Measurements from ENCODE around the gene STMP1. TPM values are rescaled to one million over a fixed set of nuclear protein-coding genes. Genes with fewer than 3 reads are reported as not detected.

STMP1 gene
- total RNA-seq, 1 donor from 2014 or later, result 54.6 TPM

DNA sequence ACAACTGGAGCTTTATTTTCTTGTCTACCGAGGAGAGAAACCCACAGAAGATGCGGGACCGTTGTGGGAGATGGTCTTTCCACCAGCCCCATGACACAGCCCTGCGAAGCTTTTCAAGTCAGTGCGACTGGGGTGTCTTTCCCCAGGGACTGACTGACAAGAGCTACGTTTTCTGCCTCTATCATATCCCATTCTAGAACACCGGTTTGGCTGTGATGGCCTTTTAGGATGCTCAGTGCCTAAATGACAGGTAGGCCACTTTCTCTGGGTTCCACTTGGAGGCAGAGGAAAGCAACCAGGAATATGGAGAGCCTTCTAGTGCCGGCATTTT lies 48.8 kb downstream of the STMP1 start:
- Mint-ChIP-seq H3K27me3 (ENCODE audit: unreplicated experiment) (peaks cover 2% of the 10 kb centered on the region), H3K36me3 (ENCODE audit: unreplicated experiment) (no peaks in the 10 kb centered on the region)

DNA sequence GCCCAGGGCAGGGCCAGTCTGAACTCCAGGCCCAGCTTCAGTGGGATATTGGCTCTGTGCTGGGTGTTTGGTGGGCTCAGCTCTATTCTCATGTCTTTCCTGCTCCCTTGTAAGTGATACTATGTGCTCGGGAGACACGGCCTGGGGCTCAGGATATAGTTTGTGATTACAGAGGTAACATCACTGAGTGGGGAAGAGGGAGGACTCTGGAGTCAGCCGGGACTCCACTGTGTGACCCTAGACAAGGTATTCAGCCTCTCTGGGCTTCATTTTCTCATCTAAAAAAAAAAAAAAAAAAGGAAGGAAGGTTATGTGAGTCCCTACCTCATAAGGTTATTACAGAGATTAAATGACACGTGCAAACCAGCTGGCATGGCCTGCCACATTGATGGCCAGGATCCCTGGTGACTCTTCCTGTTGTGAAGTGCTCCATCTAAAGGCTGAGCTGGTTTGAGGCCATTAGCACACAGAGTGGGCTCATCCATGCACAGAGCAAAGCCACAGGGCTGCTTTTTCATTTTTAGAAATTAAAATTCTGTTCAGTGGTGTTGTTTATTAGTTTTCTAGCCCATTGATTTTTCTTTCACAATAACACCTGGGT lies 50.0 kb downstream of the STMP1 start:
- Mint-ChIP-seq H3K4me3 (ENCODE audit: unreplicated experiment) (no peak overlapping the region), H3K36me3 (ENCODE audit: unreplicated experiment) (no peaks in the 10 kb centered on the region), H3K27me3 (ENCODE audit: unreplicated experiment) (peaks cover 2% of the 10 kb centered on the region), H3K9me3 (ENCODE audit: unreplicated experiment) (peaks cover 4% of the 10 kb centered on the region), H3K27ac (ENCODE audit: unreplicated experiment) (no peak overlapping the region), H3K4me1 (ENCODE audit: low read depth, unreplicated experiment) (peaks cover 13% of the 10 kb centered on the region)
- TF ChIP-seq, protein P1, sequence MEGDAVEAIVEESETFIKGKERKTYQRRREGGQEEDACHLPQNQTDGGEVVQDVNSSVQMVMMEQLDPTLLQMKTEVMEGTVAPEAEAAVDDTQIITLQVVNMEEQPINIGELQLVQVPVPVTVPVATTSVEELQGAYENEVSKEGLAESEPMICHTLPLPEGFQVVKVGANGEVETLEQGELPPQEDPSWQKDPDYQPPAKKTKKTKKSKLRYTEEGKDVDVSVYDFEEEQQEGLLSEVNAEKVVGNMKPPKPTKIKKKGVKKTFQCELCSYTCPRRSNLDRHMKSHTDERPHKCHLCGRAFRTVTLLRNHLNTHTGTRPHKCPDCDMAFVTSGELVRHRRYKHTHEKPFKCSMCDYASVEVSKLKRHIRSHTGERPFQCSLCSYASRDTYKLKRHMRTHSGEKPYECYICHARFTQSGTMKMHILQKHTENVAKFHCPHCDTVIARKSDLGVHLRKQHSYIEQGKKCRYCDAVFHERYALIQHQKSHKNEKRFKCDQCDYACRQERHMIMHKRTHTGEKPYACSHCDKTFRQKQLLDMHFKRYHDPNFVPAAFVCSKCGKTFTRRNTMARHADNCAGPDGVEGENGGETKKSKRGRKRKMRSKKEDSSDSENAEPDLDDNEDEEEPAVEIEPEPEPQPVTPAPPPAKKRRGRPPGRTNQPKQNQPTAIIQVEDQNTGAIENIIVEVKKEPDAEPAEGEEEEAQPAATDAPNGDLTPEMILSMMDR (IDR thresholded peaks at IDR 0.05; ENCODE audit: partially characterized antibody, unreplicated experiment), result no peak
- no peak for DNase-seq

More for the DNA sequence above, 48.8 kb downstream of the STMP1 start:
- Mint-ChIP-seq H3K4me3 (ENCODE audit: unreplicated experiment) (no peak overlapping the region), H3K27ac (ENCODE audit: unreplicated experiment) (no peak overlapping the region), H3K4me1 (ENCODE audit: low read depth, unreplicated experiment) (peaks cover 9% of the 10 kb centered on the region), H3K9me3 (ENCODE audit: unreplicated experiment) (peaks cover 4% of the 10 kb centered on the region)
- no peak for DNase-seq
- TF ChIP-seq, protein P1 (IDR thresholded peaks at IDR 0.05; ENCODE audit: partially characterized antibody, unreplicated experiment), result peak; percentile 47

DNA sequence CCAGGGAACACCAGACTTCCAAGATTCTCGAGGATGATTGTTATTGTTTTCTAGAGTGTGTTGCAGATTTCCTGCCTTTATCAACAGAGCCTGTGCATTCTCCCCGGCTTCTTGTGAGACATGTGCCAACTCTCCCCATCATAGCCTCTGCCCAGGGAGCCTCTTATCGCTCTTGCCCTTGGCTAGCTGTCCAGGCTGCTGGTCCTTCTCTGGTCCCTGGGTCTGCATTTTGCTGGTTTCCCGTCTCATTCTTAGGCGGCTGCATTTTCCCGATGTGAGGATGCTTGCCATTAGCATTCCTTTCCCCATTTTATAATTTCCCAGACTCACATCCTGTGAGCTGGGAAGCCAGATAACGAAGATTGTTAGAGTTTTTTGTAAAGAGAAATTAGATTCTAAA lies 50.5 kb downstream of the STMP1 start:
- peaks cover 2% of the 10 kb centered on the region for H3K27me3 Mint-ChIP-seq (ENCODE audit: unreplicated experiment)
- TF ChIP-seq, protein P1 (IDR thresholded peaks at IDR 0.05; ENCODE audit: partially characterized antibody, unreplicated experiment), result no peak
- H3K36me3 Mint-ChIP-seq (ENCODE audit: unreplicated experiment), result no peaks in the 10 kb centered on the region
- H3K4me3 Mint-ChIP-seq (ENCODE audit: unreplicated experiment), result peak overlapping the region; percentile 5
- H3K27ac Mint-ChIP-seq (ENCODE audit: unreplicated experiment), result no peak overlapping the region
- H3K4me1 Mint-ChIP-seq (ENCODE audit: low read depth, unreplicated experiment), result peaks cover 18% of the 10 kb centered on the region
- no peak for DNase-seq
- peaks cover 4% of the 10 kb centered on the region for H3K9me3 Mint-ChIP-seq (ENCODE audit: unreplicated experiment)

DNA sequence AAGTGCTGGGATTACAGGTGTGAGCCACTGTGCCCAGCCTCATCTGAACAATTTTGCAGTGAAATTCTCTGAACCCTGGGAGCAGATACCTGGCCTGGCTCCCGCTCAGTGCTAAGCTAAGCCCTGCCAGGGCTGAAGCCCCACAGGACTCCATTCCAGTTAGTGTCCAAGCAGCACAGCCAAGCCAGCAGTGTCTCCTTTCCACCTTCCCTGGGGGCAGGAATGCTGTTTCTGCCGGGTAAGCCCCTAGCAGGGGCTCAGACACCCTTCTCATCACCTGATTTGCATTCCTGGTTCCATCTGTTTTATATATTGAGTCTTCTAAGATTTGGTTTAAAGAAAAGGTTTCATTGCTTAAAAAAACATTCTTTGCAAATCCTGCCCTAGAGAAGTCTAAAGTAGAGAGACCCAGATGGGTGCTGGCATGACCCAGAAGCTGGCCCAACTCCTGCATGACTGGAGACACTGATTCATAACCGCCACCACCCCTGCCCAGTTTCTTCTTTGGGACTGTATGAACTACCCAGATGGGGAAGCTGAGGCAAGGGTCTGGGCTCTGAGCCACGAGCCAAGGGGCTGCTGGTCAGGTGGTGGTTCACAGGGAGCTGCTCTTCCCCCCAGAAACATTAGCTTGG lies 51.6 kb downstream of the STMP1 start:
- Mint-ChIP-seq H3K9me3 (ENCODE audit: unreplicated experiment) (peaks cover 5% of the 10 kb centered on the region), H3K27ac (ENCODE audit: unreplicated experiment) (no peak overlapping the region), H3K4me3 (ENCODE audit: unreplicated experiment) (no peak overlapping the region), H3K27me3 (ENCODE audit: unreplicated experiment) (peaks cover 6% of the 10 kb centered on the region), H3K4me1 (ENCODE audit: low read depth, unreplicated experiment) (peaks cover 24% of the 10 kb centered on the region), H3K36me3 (ENCODE audit: unreplicated experiment) (no peaks in the 10 kb centered on the region)
- TF ChIP-seq, protein P1 (IDR thresholded peaks at IDR 0.05; ENCODE audit: partially characterized antibody, unreplicated experiment), result no peak
- no peak for DNase-seq

DNA sequence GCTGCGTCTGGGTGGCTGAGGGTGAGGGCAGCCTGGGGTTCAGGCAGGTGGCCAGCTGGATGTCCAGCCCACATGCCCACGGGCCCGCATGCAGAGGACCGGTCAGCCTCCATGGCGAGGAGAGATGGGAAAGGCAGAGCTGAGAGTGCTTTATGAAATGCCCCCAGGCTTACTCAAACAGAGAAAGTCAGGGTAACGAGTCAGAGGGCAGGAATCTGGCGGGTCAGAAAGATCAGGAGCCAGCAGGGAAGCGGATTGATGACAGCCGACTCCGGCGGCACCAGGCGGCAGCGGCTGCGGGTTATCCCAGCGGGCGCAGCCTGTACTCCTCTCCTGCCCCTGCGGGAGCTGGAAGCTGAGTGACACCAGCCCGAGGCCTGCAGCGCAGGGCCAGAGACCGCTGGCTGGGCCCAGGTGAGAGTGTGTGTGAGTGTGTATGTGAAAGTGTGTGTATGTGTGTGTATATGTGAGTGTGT lies 52.3 kb downstream of the STMP1 start:
- H3K36me3 Mint-ChIP-seq (ENCODE audit: unreplicated experiment), result no peaks in the 10 kb centered on the region
- peaks cover 28% of the 10 kb centered on the region for H3K4me1 Mint-ChIP-seq (ENCODE audit: low read depth, unreplicated experiment)
- H3K4me3 Mint-ChIP-seq (ENCODE audit: unreplicated experiment), result no peak overlapping the region
- H3K27me3 Mint-ChIP-seq (ENCODE audit: unreplicated experiment), result peaks cover 7% of the 10 kb centered on the region
- peak; percentile 41 for DNase-seq
- TF ChIP-seq, protein P1 (IDR thresholded peaks at IDR 0.05; ENCODE audit: partially characterized antibody, unreplicated experiment), result no peak
- no peak overlapping the region for H3K27ac Mint-ChIP-seq (ENCODE audit: unreplicated experiment)
- H3K9me3 Mint-ChIP-seq (ENCODE audit: unreplicated experiment), result peaks cover 5% of the 10 kb centered on the region
